ENCODE data around the gene PDIA2. TPM values are rescaled to one million over a fixed set of nuclear protein-coding genes. Genes with fewer than 3 reads are reported as not detected.
"Not testable (repeated sequence)": the region's sequence is repeated elsewhere in the genome, so short reads cannot be mapped to it uniquely, and the experiment has no call there.

The PDIA2 gene
- total RNA-seq, 1 donor from 2014 or later = not detected

- DNase-seq (ENCODE audit: low read depth) = no peak
Measured at GRCh38 chr16:263944-264343, 19.0 kb upstream of the PDIA2 start.

- no peak for DNase-seq (ENCODE audit: low read depth)
Measured at GRCh38 chr16:264440-264951, 18.5 kb upstream of the PDIA2 start.

GRCh38 chr16:265002-265529 is 17.9 kb upstream of the PDIA2 start:
- DNase-seq (ENCODE audit: low read depth) = no peak

GRCh38 chr16:265711-266110 is 17.3 kb upstream of the PDIA2 start:
- DNase-seq (ENCODE audit: low read depth) = peak; percentile 15

GRCh38 chr16:266258-267164 is 16.5 kb upstream of the PDIA2 start:
- DNase-seq (ENCODE audit: low read depth) = no peak

GRCh38 chr16:267562-267961 is 15.4 kb upstream of the PDIA2 start:
- not testable (repeated sequence) for DNase-seq (ENCODE audit: low read depth)

GRCh38 chr16:268141-269053 is 14.6 kb upstream of the PDIA2 start:
- no peak for DNase-seq (ENCODE audit: low read depth)

GRCh38 chr16:269061-269796 is 13.7 kb upstream of the PDIA2 start:
- DNase-seq (ENCODE audit: low read depth) = no peak

- DNase-seq (ENCODE audit: low read depth) = no peak
Measured at GRCh38 chr16:270381-271255, 12.3 kb upstream of the PDIA2 start.

GRCh38 chr16:272633-273546 is 10.1 kb upstream of the PDIA2 start:
- no peak for DNase-seq (ENCODE audit: low read depth)

GRCh38 chr16:273547-274421 is 9.2 kb upstream of the PDIA2 start:
- DNase-seq (ENCODE audit: low read depth) = no peak

GRCh38 chr16:275041-275641 is 7.8 kb upstream of the PDIA2 start:
- DNase-seq (ENCODE audit: low read depth) = no peak

- DNase-seq (ENCODE audit: low read depth) = no peak
Measured at GRCh38 chr16:275786-276232, 7.2 kb upstream of the PDIA2 start, which contains the start of gene RGS11. Gene RGS11 (minus strand): TSS chr16:275944. CDS start chr16:275911, 33 bp downstream.

GRCh38 chr16:276426-277077 is 6.4 kb upstream of the PDIA2 start:
- no peak for DNase-seq (ENCODE audit: low read depth)

- peak; percentile 47 for DNase-seq (ENCODE audit: low read depth)
Measured at GRCh38 chr16:278863-279366, 4.0 kb upstream of the PDIA2 start.

GRCh38 chr16:279531-279930 is 3.4 kb upstream of the PDIA2 start:
- DNase-seq (ENCODE audit: low read depth) = no peak

- no peak for DNase-seq (ENCODE audit: low read depth)
Measured at GRCh38 chr16:280005-280460, 2.9 kb upstream of the PDIA2 start.
